K562 (cell line): ENCODE results near the gene SUPT5H. TPM values are rescaled to one million over a fixed set of nuclear protein-coding genes. Genes with fewer than 3 reads are reported as not detected.
A peak's percentile ranks its signal among the peaks of the same experiment; 100 is the strongest.

Experiments used
- ATF3 ChIP-seq, 2 experiments: fragments of 450-650 bp in 1 of 2; sonication (generic) in 1 of 2; formaldehyde crosslinking in 1 of 2; IDR thresholded peaks in 1 of 2; conservative IDR thresholded peaks in 1 of 2; 2 replicates each; pipeline versions ENCODE4 v1.6.1 to v1.8.1; 2016 to 2023; ENCODE audit warnings: mild to moderate bottlenecking in 2 of 2, moderate library complexity in 2 of 2, inconsistent platforms in 1 of 2, missing genetic modification reagents in 1 of 2
- CBX3 ChIP-seq, 2 experiments: IDR thresholded peaks; 1 replicate in 1 of 2; 2 replicates in 1 of 2; pipeline ENCODE4 v1.6.1; 2012; ENCODE audit warnings: inconsistent platforms in 2 of 2, low read length in 2 of 2, borderline replicate concordance in 1 of 2, control low read depth in 1 of 2
- CC2D1A ChIP-seq: fragments of 450-650 bp; IDR thresholded peaks from 2 replicates; pipeline ENCODE4 v1.6.1; 2017; ENCODE audit warnings: mild to moderate bottlenecking
- GTF2B ChIP-seq: IDR thresholded peaks from 2 replicates; pipeline ENCODE4 v1.6.1; 2011; ENCODE audit not compliant: insufficient read length; ENCODE audit errors: extremely low read depth
- HES1 ChIP-seq: fragments of 450-650 bp; IDR thresholded peaks from 2 replicates; pipeline ENCODE4 v1.6.1; 2016; ENCODE audit warnings: low read depth, mild to moderate bottlenecking, moderate library complexity
- HMBOX1 ChIP-seq: sonication (generic); IDR thresholded peaks from 2 replicates; pipeline ENCODE4 v1.6.1; 2016
- JUND ChIP-seq, 2 experiments: IDR thresholded peaks; 2 replicates in 1 of 2; 3 replicates in 1 of 2; pipeline ENCODE4 v1.6.1; 2011; ENCODE audit warnings: borderline replicate concordance in 2 of 2, low read depth in 2 of 2, low read length in 2 of 2, improper control_type of control experiment in 1 of 2, missing biosample characterization in 1 of 2, missing genetic modification characterization in 1 of 2, missing genetic modification reagents in 1 of 2
- KDM5B ChIP-seq: fragments of 200-600 bp; sonication (generic); IDR thresholded peaks from 2 replicates; pipeline ENCODE4 v1.6.1; 2012; ENCODE audit warnings: low read depth, mild to moderate bottlenecking, moderate library complexity, low read length, control low read depth, inconsistent platforms; ENCODE audit not compliant: insufficient replicate concordance
- MTA2 ChIP-seq: fragments of 450-650 bp; IDR thresholded peaks from 2 replicates; pipeline ENCODE4 v1.6.1; 2016; ENCODE audit warnings: low read depth
- NFE2 ChIP-seq: IDR thresholded peaks from 2 replicates; pipeline ENCODE4 v1.6.1; 2014; ENCODE audit warnings: antibody characterized with exemption, low read depth
- SP2 ChIP-seq: IDR thresholded peaks from 2 replicates; pipeline ENCODE4 v1.6.1; 2011; ENCODE audit warnings: mild to moderate bottlenecking, low read depth, low read length, moderate library complexity; ENCODE audit not compliant: poor library complexity, severe bottlenecking; ENCODE audit errors: extremely low read depth
- TCF3 ChIP-seq: sonication (generic); formaldehyde crosslinking; IDR thresholded peaks from 2 replicates; pipeline ENCODE4 v1.4.0; 2020; ENCODE audit warnings: mild to moderate bottlenecking, missing genetic modification reagents
- THAP7 ChIP-seq: fragments of 250-450 bp; sonication (Bioruptor Pico); IDR thresholded peaks from 2 replicates; pipeline ENCODE4 v1.5.0; 2021
- THRAP3 ChIP-seq: fragments of 450-650 bp; IDR thresholded peaks from 2 replicates; pipeline ENCODE4 v1.6.1; 2016; ENCODE audit warnings: mild to moderate bottlenecking, inconsistent platforms, borderline replicate concordance
- ZBTB11 ChIP-seq, 3 experiments: fragments of 200-800 bp in 1 of 3; fragments of 250-450 bp in 1 of 3; fragments of 450-650 bp in 1 of 3; sonication (Bioruptor Pico) in 1 of 3; sonication (Bioruptor generic) in 1 of 3; formaldehyde crosslinking in 1 of 3; IDR thresholded peaks; 2 replicates each; pipeline versions ENCODE4 v1.6.1 to v1.8.0; 2016 to 2022; ENCODE audit warnings: mild to moderate bottlenecking in 2 of 3, missing genetic modification characterization in 2 of 3, missing compliant biosample characterization in 1 of 3, moderate library complexity in 1 of 3
- ZEB2 ChIP-seq: fragments of 450-650 bp; IDR thresholded peaks from 2 replicates; pipeline ENCODE4 v1.6.1; 2016
- ZKSCAN1 ChIP-seq: fragments of 150-350 bp; IDR thresholded peaks from 2 replicates; pipeline ENCODE4 v1.6.1; 2016; ENCODE audit warnings: low read depth, low read length
- ZNF23 ChIP-seq: fragments of 250-450 bp; sonication (Bioruptor Pico); IDR thresholded peaks from 2 replicates; pipeline ENCODE4 v1.4.0; 2020; ENCODE audit warnings: mild to moderate bottlenecking
- ZNF316 ChIP-seq: fragments of 450-650 bp; IDR thresholded peaks from 2 replicates; pipeline ENCODE4 v1.6.1; 2016
- ZNF830 ChIP-seq: fragments of 250-450 bp; sonication (Bioruptor Pico); IDR thresholded peaks from 2 replicates; pipeline ENCODE4 v1.5.0; 2021; ENCODE audit warnings: mild to moderate bottlenecking
- polyA plus RNA-seq, 8 experiments: library from polyadenylated mRNA; depleted of rRNA in 4 of 8; stranded (reverse) in 5 of 8; unstranded in 3 of 8; fragments of >200 nt; fragmentation: Nextera tagmentation in 2 of 8; fragmentation: Illumina TruSeq in 1 of 8; extraction: Ambion mirVana in 2 of 8; extraction: Trizol in 1 of 8; gene quantifications; 2 replicates each; pipeline versions ENCODE4 v1.2.1 to v1.2.3, GENCODE V29; 2011 to 2014; ENCODE audit warnings: inconsistent platforms in 1 of 8, missing spikeins in 1 of 8
- total RNA-seq, 7 experiments: library from RNA; depleted of rRNA in 6 of 7; stranded (reverse); fragments of >200 nt in 6 of 7; fragmentation: Illumina TruSeq in 2 of 7; extraction: Trizol in 2 of 7; gene quantifications; 2 replicates each; pipeline versions ENCODE4 v1.2.1 to v1.2.3, GENCODE V29; 2011 to 2021; ENCODE audit warnings: low replicate concordance in 1 of 7

SUPT5H gene
- total and polyA plus RNA-seq, 9 of the 15 experiments (the other 6 are each of a cell fraction or from before 2014, with no cell fraction given): 13.3 to 85.9 (median 35.9) TPM

GRCh38 chr19:39401070-39401548 is 44.3 kb upstream of the SUPT5H start (continued):
- TF ChIP-seq ATF3 (IDR thresholded peaks at IDR 0.05) (0 out of 2 replicates have a peak, but pooled peaks have one; percentile 63), ATF3 (CRISPR knock-in tag; conservative IDR thresholded peaks at IDR 0.05) (no peak), ZNF830 (CRISPR knock-in tag) (no peak), JUND (IDR thresholded peaks at IDR 0.05; ENCODE audit: borderline replicate concordance, low read depth, low read length) (no peak; the same call in 1 of the 2 replicates), JUND (tag; IDR thresholded peaks at IDR 0.05; ENCODE audit: borderline replicate concordance, low read depth, low read length) (peak; percentile 81; the same call in 1 of the 3 replicates), THAP7 (CRISPR knock-in tag) (no peak), GTF2B (no peak), HMBOX1 (peak; percentile 62; the same call in 1 of the 2 replicates), KDM5B (no peak), ZNF316 (no peak), HES1 (0 out of 2 replicates have a peak, but pooled peaks have one; percentile 51), ZEB2 (peak; percentile 57), THRAP3 (no peak), CC2D1A (no peak), SP2 (no peak), ZKSCAN1 (no peak), ZBTB11 (CRISPR knock-in tag; IDR thresholded peaks at IDR 0.05) (no peak), MTA2 (0 out of 2 replicates have a peak, but pooled peaks have one; percentile 26), TCF3 (CRISPR knock-in tag) (no peak), NFE2 (peak; percentile 53; the same call in 1 of the 2 replicates), ZNF23 (CRISPR knock-in tag) (no peak), CBX3 (IDR thresholded peaks at IDR 0.05; ENCODE audit: borderline replicate concordance in 1 of 2, low read length in 2 of 2) (no peak)
